HEK293 (cell line): Measurements from ENCODE around the gene AFAP1L2.

Source experiments
- CTCF ChIA-PET: fragments of 350-600 bp; formaldehyde crosslinking; extraction: SDS; loops from one replicate; lab custom pipeline; 2021; ENCODE audit warnings: antibody characterized with exemption; lab: Yijun Ruan, JAX
- POLR2A ChIA-PET: fragments of 300-600 bp; formaldehyde crosslinking; extraction: SDS; loops from one replicate; lab custom pipeline; 2020; ENCODE audit warnings: antibody characterized with exemption, inconsistent platforms; lab: Yijun Ruan, JAX
- H3K27ac ChIP-seq: fragments of 200-500 bp; sonication (Bioruptor generic); 2 replicates; pipeline ENCODE4 v1.5.1; 2014; ENCODE audit warnings: low read depth, low read length, control low read depth, inconsistent platforms; ENCODE audit errors: extremely low read depth
- H3K36me3 ChIP-seq, 2 experiments: fragments of 200-500 bp in 1 of 2; sonication (Bioruptor generic) in 1 of 2; 1 replicate in 1 of 2; 2 replicates in 1 of 2; pipeline ENCODE4 v1.5.1; 2014 to 2017; ENCODE audit warnings: inconsistent platforms in 2 of 2, low read length in 2 of 2; ENCODE audit not compliant: control insufficient read depth in 2 of 2, insufficient read depth in 1 of 2
- H3K4me1 ChIP-seq: fragments of 200-500 bp; sonication (Bioruptor generic); 2 replicates; pipeline ENCODE4 v1.5.1; 2014; ENCODE audit warnings: mild to moderate bottlenecking, low read length, inconsistent platforms; ENCODE audit not compliant: control insufficient read depth, insufficient read depth
- H3K4me3 ChIP-seq: 2 replicates; pipeline ENCODE4 v1.5.1; 2011; ENCODE audit warnings: low read depth, mild to moderate bottlenecking, control low read depth, low read length, moderate library complexity
- H3K9me3 ChIP-seq: fragments of 200-500 bp; sonication (Bioruptor generic); 2 replicates; pipeline ENCODE4 v1.5.1; 2014; ENCODE audit warnings: low read depth, low read length, inconsistent platforms; ENCODE audit not compliant: control insufficient read depth, insufficient read depth
- KLF16 ChIP-seq: fragments of 450-650 bp; formaldehyde crosslinking; IDR thresholded peaks from 2 replicates; pipeline ENCODE4 v1.5.1; 2017; ENCODE audit warnings: missing biosample characterization, missing genetic modification characterization
- SP7 ChIP-seq: fragments of 450-650 bp; formaldehyde crosslinking; IDR thresholded peaks from 2 replicates; pipeline ENCODE4 v1.5.1; 2016; ENCODE audit warnings: missing biosample characterization, missing genetic modification characterization
- TRIM28 ChIP-seq: IDR thresholded peaks from 2 replicates; pipeline ENCODE4 v1.6.1; 2011; ENCODE audit warnings: low read length, control low read depth, borderline replicate concordance
- ZBTB10 ChIP-seq: fragments of 450-650 bp; formaldehyde crosslinking; IDR thresholded peaks from 2 replicates; pipeline ENCODE4 v1.5.1; 2016; ENCODE audit warnings: missing biosample characterization, missing genetic modification characterization
- ZBTB11 ChIP-seq: fragments of 450-650 bp; formaldehyde crosslinking; conservative IDR thresholded peaks from 2 replicates; pipeline ENCODE4 v1.5.1; 2016; ENCODE audit warnings: low read depth, missing biosample characterization, missing genetic modification characterization
- ZFP37 ChIP-seq: fragments of 450-650 bp; formaldehyde crosslinking; IDR thresholded peaks from 2 replicates; pipeline ENCODE4 v1.5.1; 2016; ENCODE audit warnings: missing biosample characterization, missing genetic modification characterization
- ZNF157 ChIP-seq: fragments of 450-650 bp; formaldehyde crosslinking; IDR thresholded peaks from 2 replicates; pipeline ENCODE4 v1.5.1; 2016; ENCODE audit warnings: missing biosample characterization, missing genetic modification characterization
- ZNF2 ChIP-seq: fragments of 450-650 bp; formaldehyde crosslinking; IDR thresholded peaks from 2 replicates; pipeline ENCODE4 v1.5.1; 2016; ENCODE audit warnings: missing biosample characterization, missing genetic modification characterization
- ZNF214 ChIP-seq: fragments of 450-650 bp; formaldehyde crosslinking; IDR thresholded peaks from 2 replicates; pipeline ENCODE4 v1.5.1; 2017; ENCODE audit warnings: missing biosample characterization, mild to moderate bottlenecking, missing genetic modification characterization, borderline replicate concordance
- ZNF266 ChIP-seq: fragments of 450-650 bp; formaldehyde crosslinking; IDR thresholded peaks from 2 replicates; pipeline ENCODE4 v1.5.1; 2016; ENCODE audit warnings: missing biosample characterization, missing genetic modification characterization, low read depth
- ZNF335 ChIP-seq: fragments of 450-650 bp; formaldehyde crosslinking; conservative IDR thresholded peaks from 2 replicates; pipeline ENCODE4 v1.5.1; 2016; ENCODE audit warnings: missing biosample characterization, missing genetic modification characterization
- ZNF404 ChIP-seq: fragments of 450-650 bp; formaldehyde crosslinking; IDR thresholded peaks from 2 replicates; pipeline ENCODE4 v1.5.1; 2017; ENCODE audit warnings: missing biosample characterization, missing genetic modification characterization
- ZNF423 ChIP-seq: fragments of 450-650 bp; formaldehyde crosslinking; IDR thresholded peaks from 2 replicates; pipeline ENCODE4 v1.5.1; 2016; ENCODE audit warnings: missing biosample characterization, missing genetic modification characterization
- ZNF530 ChIP-seq: fragments of 450-650 bp; formaldehyde crosslinking; IDR thresholded peaks from 2 replicates; pipeline ENCODE4 v1.5.1; 2016; ENCODE audit warnings: low read depth, missing biosample characterization, missing genetic modification characterization
- ZNF555 ChIP-seq: fragments of 450-650 bp; formaldehyde crosslinking; conservative IDR thresholded peaks from 2 replicates; pipeline ENCODE4 v1.5.1; 2017; ENCODE audit warnings: missing biosample characterization, mild to moderate bottlenecking, missing genetic modification characterization, inconsistent platforms
- ZNF596 ChIP-seq: fragments of 450-650 bp; IDR thresholded peaks from 2 replicates; pipeline ENCODE4 v1.5.0; 2018; ENCODE audit warnings: missing biosample characterization, mild to moderate bottlenecking, missing genetic modification characterization, moderate library complexity
- ZNF621 ChIP-seq: fragments of 450-650 bp; formaldehyde crosslinking; IDR thresholded peaks from 2 replicates; pipeline ENCODE4 v1.5.1; 2017; ENCODE audit warnings: missing biosample characterization, missing genetic modification characterization
- ZSCAN23 ChIP-seq: fragments of 450-650 bp; formaldehyde crosslinking; IDR thresholded peaks from 2 replicates; pipeline ENCODE4 v1.5.1; 2016; ENCODE audit warnings: missing biosample characterization, missing genetic modification characterization
- TF ChIP-seq, protein P1 (sequence below): fragments of 450-650 bp; formaldehyde crosslinking; IDR thresholded peaks from 2 replicates; pipeline ENCODE4 v1.5.1; 2016; ENCODE audit warnings: missing biosample characterization, missing genetic modification characterization

AFAP1L2 gene

DNA sequence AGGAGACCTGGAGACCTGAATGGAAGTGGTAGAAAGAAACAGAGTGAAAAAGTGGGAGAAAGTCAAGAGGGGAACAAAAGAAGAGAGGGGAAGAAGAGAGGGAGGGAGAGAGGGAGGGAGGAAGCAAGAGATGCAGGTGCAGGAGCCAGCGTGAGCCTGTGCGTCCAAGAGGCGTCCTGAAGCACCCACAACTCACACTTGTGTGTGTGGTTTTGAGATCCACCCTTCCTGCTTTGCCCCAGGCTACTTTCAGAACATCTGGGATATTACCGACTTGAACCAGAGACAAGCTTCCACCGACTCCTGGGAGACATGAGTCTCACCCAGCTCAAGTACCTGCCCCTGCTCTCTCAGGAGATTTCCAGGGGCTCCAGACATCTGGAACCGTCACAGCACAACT, 9.8 kb downstream of the AFAP1L2 start:
- CTCF ChIA-PET, result no interaction called here
- no peak overlapping the region for H3K27ac ChIP-seq

GRCh38 chr10:114393886-114394285, 10.4 kb downstream of the AFAP1L2 start:
- Histone ChIP-seq H3K27ac (no peak overlapping the region), H3K36me3 (no peaks in the 10 kb centered on the region), H3K4me3 (no peak overlapping the region), H3K4me1 (no peaks in the 10 kb centered on the region), H3K9me3 (no peaks in the 10 kb centered on the region)
- TF ChIP-seq ZNF335 (tag by site-specific recombination), result no peak
- TF ChIP-seq ZNF621 (tag by site-specific recombination), result no peak
- TF ChIP-seq TRIM28, result no peak
- no peak for TF ChIP-seq ZBTB10
- ChIA-PET POLR2A (no interaction called here), CTCF (no interaction called here)

More for the DNA sequence above, 9.8 kb downstream of the AFAP1L2 start:
- no peaks in the 10 kb centered on the region for H3K36me3 ChIP-seq
- H3K4me3 ChIP-seq, result no peak overlapping the region
- H3K9me3 ChIP-seq, result no peaks in the 10 kb centered on the region
- POLR2A ChIA-PET, result no interaction called here
- H3K4me1 ChIP-seq, result no peaks in the 10 kb centered on the region
- no peak for TF ChIP-seq KLF16 (tag by site-specific recombination)
- TF ChIP-seq ZFP37 (tag by site-specific recombination), result no peak
- TF ChIP-seq ZNF555 (tag by site-specific recombination), result no peak
- TF ChIP-seq ZNF596 (tag by site-specific recombination), result no peak
- no peak for TF ChIP-seq ZBTB11 (tag by site-specific recombination)
- no peak for TF ChIP-seq ZNF2 (tag by site-specific recombination)
- no peak for TF ChIP-seq ZNF157 (tag by site-specific recombination)
- no peak for TF ChIP-seq ZNF530

DNA sequence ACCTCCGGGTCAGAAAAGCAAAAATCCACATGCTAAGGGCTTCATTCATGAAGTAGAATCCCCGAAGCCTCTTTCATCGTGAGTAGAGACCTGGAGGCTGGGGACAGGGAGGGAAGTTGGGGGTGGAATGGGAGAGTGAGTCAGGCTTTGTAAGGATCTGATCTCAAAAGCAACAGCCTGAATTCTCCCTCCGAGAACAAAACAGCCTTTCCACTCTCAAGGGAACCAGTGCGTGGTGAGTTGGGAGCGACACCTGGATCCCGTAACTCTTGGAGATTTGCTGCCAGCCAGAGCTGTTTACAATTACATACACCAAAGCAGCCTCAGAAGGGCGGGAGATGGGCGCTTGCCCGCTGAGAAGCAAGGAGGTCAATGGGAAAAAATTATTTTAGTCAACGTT, 10.8 kb downstream of the AFAP1L2 start:
- Histone ChIP-seq H3K9me3 (no peaks in the 10 kb centered on the region), H3K36me3 (no peaks in the 10 kb centered on the region), H3K27ac (no peak overlapping the region), H3K4me1 (no peaks in the 10 kb centered on the region), H3K4me3 (no peak overlapping the region)
- ChIA-PET CTCF (no interaction called here), POLR2A (no interaction called here)
- TF ChIP-seq ZNF404 (tag by site-specific recombination) (no peak), ZNF423 (tag by site-specific recombination) (no peak), ZSCAN23 (tag by site-specific recombination) (no peak), ZNF266 (no peak), SP7 (tag by site-specific recombination) (no peak), ZNF214 (no peak)
- TF ChIP-seq, protein P1, sequence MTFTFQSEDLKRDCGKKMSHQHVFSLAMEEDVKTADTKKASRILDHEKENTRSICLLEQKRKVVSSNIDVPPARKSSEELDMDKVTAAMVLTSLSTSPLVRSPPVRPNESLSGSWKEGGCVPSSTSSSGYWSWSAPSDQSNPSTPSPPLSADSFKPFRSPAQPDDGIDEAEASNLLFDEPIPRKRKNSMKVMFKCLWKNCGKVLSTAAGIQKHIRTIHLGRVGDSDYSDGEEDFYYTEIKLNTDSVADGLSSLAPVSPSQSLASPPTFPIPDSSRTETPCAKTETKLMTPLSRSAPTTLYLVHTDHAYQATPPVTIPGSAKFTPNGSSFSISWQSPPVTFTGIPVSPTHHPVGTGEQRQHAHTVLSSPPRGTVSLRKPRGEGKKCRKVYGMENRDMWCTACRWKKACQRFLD (tag by site-specific recombination), result no peak
